ENCODE measurements around the gene CHFR.

- TF ChIP-seq HNF4A (conservative IDR thresholded peaks at IDR 0.05): no peak
- no peak for TF ChIP-seq CTCF (IDR thresholded peaks at IDR 0.05; ENCODE audit: low read depth, low read length, missing input control)
Observed at GRCh38 chr12:132803888-132804287, 83.5 kb downstream of the CHFR start.
